Measurements from ENCODE around the gene ZC3H10. TPM values are rescaled to one million over a fixed set of nuclear protein-coding genes. Genes with fewer than 3 reads are reported as not detected.

ZC3H10 gene
- total RNA-seq, 1 experiment from 2014 or later: 3.5 TPM

GRCh38 chr12:56127485-56127887 lies 9.4 kb downstream of the ZC3H10 start:
- ChIA-PET POLR2A (interaction anchor here (0.6 to 2.0 kb wide), 15 partner anchors 9 to 152 kb away, joined by 3 to 27 read pairs (median 8); partner anchors contain the start of genes ANKRD52, MYL6, MYL6B and PA2G4), CTCF (interaction anchor here (0.5 to 2.8 kb wide), 20 partner anchors 8 to 509 kb away, joined by 3 to 66 read pairs (median 4); partner anchors contain the start of genes MYL6, MYL6B, PA2G4 and RAB5B)
- Histone ChIP-seq H3K4me3 (ENCODE audit: low read depth, low read length) (peak overlapping the region; percentile 40), H3K4me1 (peaks cover 29% of the 10 kb centered on the region), H3K9me3 (no peaks in the 10 kb centered on the region), H3K36me3 (ENCODE audit: control insufficient read depth, insufficient read depth, low read length) (peaks cover 4% of the 10 kb centered on the region), H3K27me3 (replicated peaks; ENCODE audit: control insufficient read depth, insufficient read depth, low read length) (no peaks in the 10 kb centered on the region)
- intact Hi-C loops (cut with micrococcal nuclease; ENCODE audit: unreplicated experiment): loop anchor here (2.0 kb wide), 3 partner anchors 61 to 139 kb away; partner anchors contain the start of genes ANKRD52, COQ10A and SMARCC2
- Mint-ChIP-seq H3K27ac (ENCODE audit: unreplicated experiment) (peak overlapping the region; percentile 91), H3K36me3 (ENCODE audit: insufficient read depth, unreplicated experiment) (peaks cover 55% of the 10 kb centered on the region), H3K4me1 (ENCODE audit: low read depth, unreplicated experiment) (peaks cover 35% of the 10 kb centered on the region), H3K9me3 (ENCODE audit: unreplicated experiment) (no peaks in the 10 kb centered on the region), H3K27me3 (ENCODE audit: insufficient read depth, unreplicated experiment) (no peaks in the 10 kb centered on the region), H3K4me3 (ENCODE audit: unreplicated experiment) (peak overlapping the region; percentile 89)
- no peak for DNase-seq
- BruUV-seq (replicated peaks): TSS peak; percentile 98
- no peak for TF ChIP-seq CTCF (IDR thresholded peaks at IDR 0.05; ENCODE audit: insufficient read depth in 1 of 2, low read depth in 1 of 2, low read length in 1 of 2, severe bottlenecking in 1 of 2, unreplicated experiment in 1 of 2)

- DNase-seq: peak; percentile 99
- CTCF ChIA-PET: interaction anchor here (0.5 to 2.8 kb wide), 23 partner anchors 8 to 509 kb away, joined by 3 to 66 read pairs (median 4); partner anchors contain the start of genes MYL6, MYL6B, PA2G4 and RAB5B
- H3K27me3 ChIP-seq (replicated peaks; ENCODE audit: control insufficient read depth, insufficient read depth, low read length): no peaks in the 10 kb centered on the region
- BruUV-seq (replicated peaks): TSS peak; percentile 57
- peak within 1 kb of the TSS; percentile 75 for H3K4me3 ChIP-seq (ENCODE audit: low read depth, low read length)
- H3K36me3 Mint-ChIP-seq (ENCODE audit: insufficient read depth, unreplicated experiment): peaks cover 57% of the 10 kb centered on the region
- peak within 1 kb of the TSS; percentile 89 for H3K4me3 Mint-ChIP-seq (ENCODE audit: unreplicated experiment)
- no peaks in the 10 kb centered on the region for H3K9me3 ChIP-seq
- no peak for TF ChIP-seq CTCF (IDR thresholded peaks at IDR 0.05; ENCODE audit: insufficient read depth in 1 of 2, low read depth in 1 of 2, low read length in 1 of 2, severe bottlenecking in 1 of 2, unreplicated experiment in 1 of 2)
- H3K9me3 Mint-ChIP-seq (ENCODE audit: unreplicated experiment): no peaks in the 10 kb centered on the region
- H3K27me3 Mint-ChIP-seq (ENCODE audit: insufficient read depth, unreplicated experiment): no peaks in the 10 kb centered on the region
- intact Hi-C loops (cut with micrococcal nuclease; ENCODE audit: unreplicated experiment): loop anchor here (1.0 to 2.0 kb wide), 6 partner anchors 9 to 139 kb away; partner anchors contain the start of genes ANKRD52, COQ10A, MYL6B and SMARCC2
- POLR2A ChIA-PET: interaction anchor here (0.5 to 2.0 kb wide), 17 partner anchors 10 to 151 kb away, joined by 3 to 27 read pairs (median 7); partner anchors contain the start of genes ANKRD52, MYL6, MYL6B and PA2G4
- peaks cover 6% of the 10 kb centered on the region for H3K36me3 ChIP-seq (ENCODE audit: control insufficient read depth, insufficient read depth, low read length)
- peaks cover 29% of the 10 kb centered on the region for H3K4me1 ChIP-seq
- peak within 1 kb of the TSS; percentile 91 for H3K27ac Mint-ChIP-seq (ENCODE audit: unreplicated experiment)
- H3K4me1 Mint-ChIP-seq (ENCODE audit: low read depth, unreplicated experiment): peaks cover 35% of the 10 kb centered on the region
Observed at GRCh38 chr12:56127888-56128669, 10.0 kb downstream of the ZC3H10 start, which contains the start of gene ESYT1. TSS of gene ESYT1 (plus strand) at chr12:56128267. CDS start at chr12:56128320, 53 bp downstream.

GRCh38 chr12:56128670-56129205 lies 10.7 kb downstream of the ZC3H10 start:
- intact Hi-C loops (cut with micrococcal nuclease; ENCODE audit: unreplicated experiment): loop anchor here (1.0 kb wide), 3 partner anchors 9 to 29 kb away; partner anchors contain the start of gene MYL6B
- Mint-ChIP-seq H3K4me1 (ENCODE audit: low read depth, unreplicated experiment) (peaks cover 35% of the 10 kb centered on the region), H3K4me3 (ENCODE audit: unreplicated experiment) (peak overlapping the region; percentile 89), H3K36me3 (ENCODE audit: insufficient read depth, unreplicated experiment) (peaks cover 62% of the 10 kb centered on the region), H3K9me3 (ENCODE audit: unreplicated experiment) (no peaks in the 10 kb centered on the region), H3K27me3 (ENCODE audit: insufficient read depth, unreplicated experiment) (no peaks in the 10 kb centered on the region), H3K27ac (ENCODE audit: unreplicated experiment) (peak overlapping the region; percentile 91)
- no TSS peak for BruUV-seq (replicated peaks)
- ChIA-PET POLR2A (interaction anchor here (0.5 to 2.0 kb wide), 11 partner anchors 11 to 93 kb away, joined by 3 to 27 read pairs (median 11); partner anchors contain the start of genes MYL6, MYL6B, PA2G4 and RNF41), CTCF (interaction anchor here (0.6 to 2.8 kb wide), 13 partner anchors 9 to 508 kb away, joined by 3 to 66 read pairs (median 5); partner anchors contain the start of genes MYL6, MYL6B, RNF41 and SMARCC2)
- DNase-seq: no peak
- Histone ChIP-seq H3K4me3 (ENCODE audit: low read depth, low read length) (peak overlapping the region; percentile 75), H3K4me1 (peaks cover 29% of the 10 kb centered on the region), H3K36me3 (ENCODE audit: control insufficient read depth, insufficient read depth, low read length) (peaks cover 7% of the 10 kb centered on the region), H3K27me3 (replicated peaks; ENCODE audit: control insufficient read depth, insufficient read depth, low read length) (no peaks in the 10 kb centered on the region), H3K9me3 (no peaks in the 10 kb centered on the region)
- TF ChIP-seq CTCF (IDR thresholded peaks at IDR 0.05; ENCODE audit: insufficient read depth in 1 of 2, low read depth in 1 of 2, low read length in 1 of 2, severe bottlenecking in 1 of 2, unreplicated experiment in 1 of 2): no peak
